ENCODE data around the gene VPS41. TPM values are rescaled to one million over a fixed set of nuclear protein-coding genes. Genes with fewer than 3 reads are reported as not detected.
"Not testable (repeated sequence)": the region's sequence is repeated elsewhere in the genome, so short reads cannot be mapped to it uniquely, and the experiment has no call there.

VPS41 gene
- total RNA-seq: 10 to 100 TPM; 46.2 to 49.2 (median 47.1) TPM

GRCh38 chr7:38908759-38909335 is at the start of gene VPS41:
Gene VPS41, minus strand, starts transcription at chr7:38909191. Its CDS starts 17 bp downstream, at chr7:38909174.
- Mint-ChIP-seq H3K9me3 (no peaks in the 10 kb centered on the region), H3K4me1 (ENCODE audit: low read depth) (peaks cover 30% of the 10 kb centered on the region), H3K27me3 (ENCODE audit: low read depth) (no peaks in the 10 kb centered on the region), H3K4me3 (peak within 1 kb of the TSS; percentile 98), H3K36me3 (ENCODE audit: insufficient read depth) (no peaks in the 10 kb centered on the region)
- DNase-seq: peak; percentile 66
- ATAC-seq: peak; percentile 97 to 98

- H3K4me1 Mint-ChIP-seq (ENCODE audit: low read depth): no peaks in the 10 kb centered on the region
- DNase-seq (no peak), ATAC-seq (no peak)
- peaks cover 26% of the 10 kb centered on the region for H3K27me3 Mint-ChIP-seq (ENCODE audit: low read depth)
- no peaks in the 10 kb centered on the region for H3K36me3 Mint-ChIP-seq (ENCODE audit: insufficient read depth)
- no peak overlapping the region for H3K4me3 Mint-ChIP-seq
- no peaks in the 10 kb centered on the region for H3K9me3 Mint-ChIP-seq
Observed at GRCh38 chr7:38955892-38956291, 46.9 kb upstream of the VPS41 start.

DNA sequence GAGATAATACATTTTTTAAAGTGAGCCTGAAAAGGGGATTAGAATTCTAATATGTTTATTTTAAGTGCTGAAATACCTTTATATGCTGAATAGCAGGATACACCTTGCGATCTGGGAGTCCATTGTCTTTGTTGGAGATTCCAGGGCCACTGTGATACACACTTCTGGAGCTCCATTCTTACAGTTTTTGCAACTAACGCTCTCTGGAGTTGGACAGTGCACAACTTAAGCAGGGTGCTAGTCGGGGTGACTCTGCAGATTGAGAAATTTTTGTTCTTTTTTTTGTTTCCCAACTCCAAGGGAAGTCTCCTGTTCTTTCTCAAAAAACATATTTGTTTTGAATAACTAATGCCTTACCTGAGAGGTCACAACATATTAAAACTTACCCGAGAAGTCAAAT is 45.0 kb upstream of the VPS41 start:
- ATAC-seq: no peak
- H3K27me3 Mint-ChIP-seq (ENCODE audit: low read depth): peaks cover 26% of the 10 kb centered on the region
- H3K36me3 Mint-ChIP-seq (ENCODE audit: insufficient read depth): no peaks in the 10 kb centered on the region
- H3K4me3 Mint-ChIP-seq: no peak overlapping the region
- DNase-seq: no peak
- H3K4me1 Mint-ChIP-seq (ENCODE audit: low read depth): no peaks in the 10 kb centered on the region
- H3K9me3 Mint-ChIP-seq: no peaks in the 10 kb centered on the region

DNA sequence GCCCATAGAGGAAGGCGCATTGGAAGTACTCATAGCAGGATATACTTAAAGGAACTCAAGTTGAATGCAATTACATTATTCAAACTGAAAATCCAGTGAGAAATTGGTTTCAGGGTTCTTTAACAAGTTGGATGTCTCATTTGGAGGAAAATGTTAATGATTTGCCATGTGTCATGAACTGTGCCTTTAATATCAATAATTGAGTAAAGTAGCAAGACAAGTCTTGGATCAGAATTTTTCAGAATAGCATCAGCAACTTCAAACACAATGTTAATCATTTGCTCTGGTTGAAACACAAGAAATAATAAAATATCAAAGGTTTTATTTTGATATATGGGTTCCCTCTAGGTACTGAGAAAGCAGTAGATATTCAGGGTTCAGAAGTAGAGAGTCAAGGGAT is 44.2 kb upstream of the VPS41 start:
- H3K4me1 Mint-ChIP-seq (ENCODE audit: low read depth): no peaks in the 10 kb centered on the region
- H3K9me3 Mint-ChIP-seq: no peaks in the 10 kb centered on the region
- peaks cover 28% of the 10 kb centered on the region for H3K27me3 Mint-ChIP-seq (ENCODE audit: low read depth)
- H3K4me3 Mint-ChIP-seq: no peak overlapping the region
- H3K36me3 Mint-ChIP-seq (ENCODE audit: insufficient read depth): no peaks in the 10 kb centered on the region
- DNase-seq: no peak
- no peak for ATAC-seq

DNA sequence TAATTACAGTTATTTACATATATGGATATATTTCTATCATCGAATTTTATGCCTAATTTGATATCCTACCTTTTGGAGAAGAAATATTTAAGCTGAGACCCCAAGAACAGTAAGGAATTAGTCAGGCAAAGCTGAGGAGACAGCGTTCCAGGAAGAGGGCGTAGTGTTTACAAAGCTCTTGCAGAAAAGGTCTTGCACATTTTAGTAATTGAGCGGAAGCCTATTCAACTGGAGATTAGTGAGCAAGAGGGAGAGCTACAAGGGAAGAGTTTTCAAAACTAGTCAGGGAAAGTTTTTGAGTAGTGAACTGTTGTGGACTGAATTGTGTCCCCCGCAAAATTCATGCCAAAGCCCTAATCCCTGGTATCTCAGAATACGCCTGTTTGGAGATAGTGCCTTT is 42.2 kb upstream of the VPS41 start:
- H3K27me3 Mint-ChIP-seq (ENCODE audit: low read depth): peaks cover 28% of the 10 kb centered on the region
- peaks cover 3% of the 10 kb centered on the region for H3K9me3 Mint-ChIP-seq
- H3K4me1 Mint-ChIP-seq (ENCODE audit: low read depth): no peaks in the 10 kb centered on the region
- H3K4me3 Mint-ChIP-seq: no peak overlapping the region
- DNase-seq: no peak
- H3K36me3 Mint-ChIP-seq (ENCODE audit: insufficient read depth): no peaks in the 10 kb centered on the region
- no peak for ATAC-seq

DNA sequence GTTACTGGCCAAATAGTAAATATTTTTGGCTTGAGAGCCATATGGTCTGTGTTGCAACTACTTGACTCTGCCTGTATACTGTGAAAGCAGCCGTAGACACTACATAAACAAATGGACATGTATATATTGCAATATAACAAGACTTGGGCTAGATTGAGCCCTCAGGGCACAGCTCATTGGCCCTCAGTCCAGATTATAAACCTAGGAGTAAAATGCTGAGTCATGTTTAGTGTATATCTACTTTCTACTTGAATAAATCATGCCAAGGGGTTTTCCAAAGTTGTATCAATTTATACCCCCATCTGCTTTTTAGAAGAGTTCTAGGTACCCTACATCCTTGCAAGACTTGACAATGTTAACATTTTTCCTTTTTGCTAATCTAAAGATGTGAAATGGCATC is 41.3 kb upstream of the VPS41 start:
- no peaks in the 10 kb centered on the region for H3K4me1 Mint-ChIP-seq (ENCODE audit: low read depth)
- H3K9me3 Mint-ChIP-seq: peaks cover 3% of the 10 kb centered on the region
- ATAC-seq (no peak), DNase-seq (no peak)
- peaks cover 27% of the 10 kb centered on the region for H3K27me3 Mint-ChIP-seq (ENCODE audit: low read depth)
- no peak overlapping the region for H3K4me3 Mint-ChIP-seq
- no peaks in the 10 kb centered on the region for H3K36me3 Mint-ChIP-seq (ENCODE audit: insufficient read depth)

DNA sequence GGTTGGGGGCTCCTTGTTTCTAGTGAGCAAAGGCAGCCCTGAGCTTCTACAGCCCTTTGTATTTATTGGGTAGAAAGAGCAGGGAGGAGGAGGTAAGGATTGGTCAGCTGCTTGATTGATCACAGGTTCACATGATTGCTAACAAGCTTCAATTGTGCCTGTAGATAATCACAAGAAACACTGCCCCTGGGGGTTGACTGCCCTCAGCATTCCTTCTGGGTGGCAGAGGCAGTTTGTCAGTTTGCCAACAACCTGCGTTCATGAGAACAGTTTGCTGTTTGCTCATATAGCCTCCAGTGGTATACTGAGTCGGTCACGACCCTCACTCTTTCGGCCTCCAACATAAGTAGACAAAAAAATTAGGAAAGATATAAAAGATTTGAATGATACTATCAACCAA is 38.5 kb upstream of the VPS41 start:
- not testable (repeated sequence) for DNase-seq; H3K36me3 Mint-ChIP-seq (ENCODE audit: insufficient read depth); H3K9me3 Mint-ChIP-seq; ATAC-seq; H3K4me3 Mint-ChIP-seq; H3K4me1 Mint-ChIP-seq (ENCODE audit: low read depth)
- peaks cover 21% of the 10 kb centered on the region for H3K27me3 Mint-ChIP-seq (ENCODE audit: low read depth)

- DNase-seq (no peak), ATAC-seq (no peak)
- Mint-ChIP-seq H3K36me3 (ENCODE audit: insufficient read depth) (no peaks in the 10 kb centered on the region), H3K4me1 (ENCODE audit: low read depth) (no peaks in the 10 kb centered on the region), H3K9me3 (peaks cover 3% of the 10 kb centered on the region), H3K4me3 (no peak overlapping the region), H3K27me3 (ENCODE audit: low read depth) (peaks cover 18% of the 10 kb centered on the region)
Observed at GRCh38 chr7:38942431-38943051, 33.5 kb upstream of the VPS41 start.

- H3K36me3 Mint-ChIP-seq (ENCODE audit: insufficient read depth): no peaks in the 10 kb centered on the region
- no peaks in the 10 kb centered on the region for H3K4me1 Mint-ChIP-seq (ENCODE audit: low read depth)
- DNase-seq (no peak), ATAC-seq (no peak)
- H3K9me3 Mint-ChIP-seq: no peaks in the 10 kb centered on the region
- no peak overlapping the region for H3K4me3 Mint-ChIP-seq
- H3K27me3 Mint-ChIP-seq (ENCODE audit: low read depth): peaks cover 14% of the 10 kb centered on the region
Observed at GRCh38 chr7:38940774-38941173, 31.8 kb upstream of the VPS41 start.

- Mint-ChIP-seq H3K9me3 (no peaks in the 10 kb centered on the region), H3K27me3 (ENCODE audit: low read depth) (peaks cover 14% of the 10 kb centered on the region), H3K36me3 (ENCODE audit: insufficient read depth) (no peaks in the 10 kb centered on the region), H3K4me1 (ENCODE audit: low read depth) (no peaks in the 10 kb centered on the region), H3K4me3 (no peak overlapping the region)
- ATAC-seq: no peak
- no peak for DNase-seq
Observed at GRCh38 chr7:38938589-38938988, 29.6 kb upstream of the VPS41 start.

- Mint-ChIP-seq H3K4me3 (no peak overlapping the region), H3K4me1 (ENCODE audit: low read depth) (no peaks in the 10 kb centered on the region), H3K36me3 (ENCODE audit: insufficient read depth) (no peaks in the 10 kb centered on the region), H3K9me3 (no peaks in the 10 kb centered on the region), H3K27me3 (ENCODE audit: low read depth) (peaks cover 14% of the 10 kb centered on the region)
- DNase-seq (no peak), ATAC-seq (no peak)
Observed at GRCh38 chr7:38938001-38938485, 29.1 kb upstream of the VPS41 start.

DNA sequence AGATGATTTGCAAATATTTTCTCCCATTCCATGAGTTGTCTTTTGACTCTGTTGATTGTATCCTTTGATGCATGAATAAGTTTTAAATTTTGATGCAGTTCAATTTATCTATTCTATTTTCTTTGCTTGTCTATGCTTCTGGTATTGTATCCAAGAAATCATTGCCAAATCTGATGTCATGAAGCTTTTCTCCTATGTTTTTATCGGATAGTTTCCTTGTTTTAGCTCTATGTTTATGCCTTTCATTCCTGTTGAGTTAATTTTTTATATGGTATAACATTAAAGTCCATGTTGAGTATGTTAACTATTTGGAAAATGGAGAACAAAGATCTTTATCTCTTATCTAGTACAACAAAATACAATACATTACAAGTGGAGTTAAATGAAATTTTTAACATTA is 27.6 kb upstream of the VPS41 start:
- Mint-ChIP-seq H3K9me3 (no peaks in the 10 kb centered on the region), H3K27me3 (ENCODE audit: low read depth) (peaks cover 10% of the 10 kb centered on the region), H3K36me3 (ENCODE audit: insufficient read depth) (no peaks in the 10 kb centered on the region), H3K4me1 (ENCODE audit: low read depth) (no peaks in the 10 kb centered on the region), H3K4me3 (no peak overlapping the region)
- no peak for DNase-seq
- ATAC-seq: no peak

DNA sequence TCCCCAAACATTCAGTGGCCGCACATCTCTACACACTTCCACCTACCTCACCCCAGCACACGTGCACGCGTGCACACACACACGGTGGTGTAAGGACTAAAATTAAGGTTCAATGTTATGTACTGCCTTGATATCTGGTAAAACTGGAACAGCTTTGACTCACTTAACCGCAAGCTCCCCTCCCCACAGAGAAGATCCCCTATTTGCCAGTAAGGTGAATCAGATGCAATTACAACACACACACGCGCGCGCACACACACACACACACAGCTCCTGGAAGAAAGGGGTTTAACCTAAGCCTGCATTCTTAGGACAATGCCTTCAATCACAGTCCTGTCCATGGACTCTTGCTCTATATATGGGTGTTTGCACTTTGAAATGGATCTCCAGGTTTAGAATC is 25.5 kb upstream of the VPS41 start:
- H3K27me3 Mint-ChIP-seq (ENCODE audit: low read depth): peaks cover 7% of the 10 kb centered on the region
- ATAC-seq: no peak
- no peak overlapping the region for H3K4me3 Mint-ChIP-seq
- no peak for DNase-seq
- no peaks in the 10 kb centered on the region for H3K36me3 Mint-ChIP-seq (ENCODE audit: insufficient read depth)
- H3K9me3 Mint-ChIP-seq: no peaks in the 10 kb centered on the region
- H3K4me1 Mint-ChIP-seq (ENCODE audit: low read depth): no peaks in the 10 kb centered on the region

- DNase-seq (no peak), ATAC-seq (no peak)
- Mint-ChIP-seq H3K36me3 (ENCODE audit: insufficient read depth) (no peaks in the 10 kb centered on the region), H3K4me1 (ENCODE audit: low read depth) (no peaks in the 10 kb centered on the region), H3K9me3 (no peaks in the 10 kb centered on the region), H3K4me3 (no peak overlapping the region), H3K27me3 (ENCODE audit: low read depth) (peaks cover 7% of the 10 kb centered on the region)
Observed at GRCh38 chr7:38934051-38934450, 25.1 kb upstream of the VPS41 start.

DNA sequence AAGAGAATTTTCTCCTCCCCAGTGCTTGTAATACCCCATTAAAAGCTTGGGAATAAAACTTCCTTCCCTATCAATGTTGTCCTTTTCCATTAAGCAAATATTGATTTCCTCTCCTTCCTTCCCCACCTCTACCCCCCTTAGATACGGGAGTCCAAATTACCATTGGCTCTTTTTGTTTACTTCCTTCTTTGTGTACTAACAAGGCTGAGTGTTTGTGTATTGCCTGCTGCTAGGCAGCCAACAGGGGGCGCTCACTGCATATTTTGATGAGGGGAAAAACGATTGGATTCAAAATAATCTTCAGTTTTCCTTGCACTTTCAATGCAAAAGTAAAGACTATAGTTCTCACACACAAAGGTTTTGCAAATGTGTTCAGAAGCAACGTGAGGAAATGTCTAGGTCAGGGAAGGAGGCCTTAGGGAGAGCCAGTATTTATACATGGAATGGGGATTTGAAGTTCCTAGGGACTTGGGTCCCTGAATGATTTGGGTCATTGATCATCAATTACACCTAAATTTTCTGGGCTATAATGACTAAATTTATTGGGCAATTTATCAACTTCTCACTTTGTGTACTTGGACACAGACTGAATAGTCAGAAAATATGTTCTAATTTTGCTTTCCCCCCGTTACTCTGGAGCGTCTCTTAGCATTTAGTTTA is 23.6 kb upstream of the VPS41 start:
- no peaks in the 10 kb centered on the region for H3K36me3 Mint-ChIP-seq (ENCODE audit: insufficient read depth)
- no peak for ATAC-seq

More for the DNA sequence above, 23.6 kb upstream of the VPS41 start:
- peak; percentile 17 for DNase-seq
- no peaks in the 10 kb centered on the region for H3K4me1 Mint-ChIP-seq (ENCODE audit: low read depth)
- H3K9me3 Mint-ChIP-seq: no peaks in the 10 kb centered on the region
- H3K4me3 Mint-ChIP-seq: no peak overlapping the region
- peaks cover 6% of the 10 kb centered on the region for H3K27me3 Mint-ChIP-seq (ENCODE audit: low read depth)
